Keratinocyte (primary cell): ENCODE measurements around the gene ERICH2.

Experiments
- CTCF ChIP-seq, 3 experiments: IDR thresholded peaks in 1 of 3; conservative IDR thresholded peaks in 1 of 3; optimal IDR thresholded peaks in 1 of 3; 2 replicates in 2 of 3; 3 replicates in 1 of 3; pipeline versions ENCODE3 to v1.5.1; 2011; ENCODE audit warnings: low read length in 3 of 3, mild to moderate bottlenecking in 3 of 3, moderate library complexity in 2 of 3, control low read depth in 1 of 3, inconsistent platforms in 1 of 3; ENCODE audit not compliant: insufficient read depth in 2 of 3; ENCODE audit errors: extremely low read depth in 1 of 3
- EZH2 ChIP-seq: IDR thresholded peaks from one replicate; pipeline ENCODE4 v1.6.1; 2012; ENCODE audit warnings: inconsistent platforms, mild to moderate bottlenecking, low read length, moderate library complexity

- TF ChIP-seq CTCF (optimal IDR thresholded peaks at IDR 0.05 in 1 of 3, IDR thresholded peaks at IDR 0.05 in 1 of 3, conservative IDR thresholded peaks at IDR 0.05 in 1 of 3; ENCODE audit: extremely low read depth in 1 of 3, insufficient read depth in 2 of 3, low read length in 3 of 3), result no peak
- no peak for TF ChIP-seq EZH2
These were observed 54.4 kb downstream of the ERICH2 start for GRCh38 chr2:170824526-170825015.
